G401.6 (cell line): ENCODE results near the gene AK3.
"Not testable (repeated sequence)": the region's sequence is repeated elsewhere in the genome, so short reads cannot be mapped to it uniquely, and the experiment has no call there.

Experiments
- FAIRE-seq: peaks from 2 replicates; lab custom pipeline; 2012; peaks lifted over from hg19 to GRCh38; lab: Jason Lieb, UNC

AK3 gene

GRCh38 chr9:4665357-4665756 is 75.6 kb downstream of the AK3 start:
- FAIRE-seq = no peak

- FAIRE-seq = no peak
Observed at GRCh38 chr9:4663956-4664355, 77.0 kb downstream of the AK3 start.

GRCh38 chr9:4662989-4663792 is 77.8 kb downstream of the AK3 start:
- no peak for FAIRE-seq

GRCh38 chr9:4662108-4662988 is 78.7 kb downstream of the AK3 start, which contains the start of gene PLPP6:
Gene PLPP6 (plus strand): TSS chr9:4662294. CDS start chr9:4662376, 82 bp downstream.
- peak; percentile 92 for FAIRE-seq

GRCh38 chr9:4661611-4662010 is 79.4 kb downstream of the AK3 start:
- FAIRE-seq = no peak

- no peak for FAIRE-seq
Observed at GRCh38 chr9:4661165-4661564, 79.8 kb downstream of the AK3 start.

- FAIRE-seq = not testable (repeated sequence)
Observed at GRCh38 chr9:4660665-4661064, 80.3 kb downstream of the AK3 start.
